Measurements from ENCODE around the gene ARHGAP10.

ARHGAP10 gene

GRCh38 chr4:147791865-147792264 is 60.0 kb downstream of the ARHGAP10 start:
- H3K4me2 ChIP-seq (ENCODE audit: low read length): no peak overlapping the region
- no peak for TF ChIP-seq EZH2phosphoT487 (IDR thresholded peaks at IDR 0.05; ENCODE audit: borderline replicate concordance, low read length)
- TF ChIP-seq, protein P1, sequence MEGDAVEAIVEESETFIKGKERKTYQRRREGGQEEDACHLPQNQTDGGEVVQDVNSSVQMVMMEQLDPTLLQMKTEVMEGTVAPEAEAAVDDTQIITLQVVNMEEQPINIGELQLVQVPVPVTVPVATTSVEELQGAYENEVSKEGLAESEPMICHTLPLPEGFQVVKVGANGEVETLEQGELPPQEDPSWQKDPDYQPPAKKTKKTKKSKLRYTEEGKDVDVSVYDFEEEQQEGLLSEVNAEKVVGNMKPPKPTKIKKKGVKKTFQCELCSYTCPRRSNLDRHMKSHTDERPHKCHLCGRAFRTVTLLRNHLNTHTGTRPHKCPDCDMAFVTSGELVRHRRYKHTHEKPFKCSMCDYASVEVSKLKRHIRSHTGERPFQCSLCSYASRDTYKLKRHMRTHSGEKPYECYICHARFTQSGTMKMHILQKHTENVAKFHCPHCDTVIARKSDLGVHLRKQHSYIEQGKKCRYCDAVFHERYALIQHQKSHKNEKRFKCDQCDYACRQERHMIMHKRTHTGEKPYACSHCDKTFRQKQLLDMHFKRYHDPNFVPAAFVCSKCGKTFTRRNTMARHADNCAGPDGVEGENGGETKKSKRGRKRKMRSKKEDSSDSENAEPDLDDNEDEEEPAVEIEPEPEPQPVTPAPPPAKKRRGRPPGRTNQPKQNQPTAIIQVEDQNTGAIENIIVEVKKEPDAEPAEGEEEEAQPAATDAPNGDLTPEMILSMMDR (IDR thresholded peaks at IDR 0.05; ENCODE audit: low read depth, low read length, poor library complexity, severe bottlenecking): no peak
- H3K27ac ChIP-seq (ENCODE audit: low read depth, low read length): no peak overlapping the region
- H3K36me3 ChIP-seq (ENCODE audit: control insufficient read depth, low read length): no peaks in the 10 kb centered on the region
- no peaks in the 10 kb centered on the region for H3K79me2 ChIP-seq (ENCODE audit: control insufficient read depth, low read length)
- H3F3A ChIP-seq (ENCODE audit: control insufficient read depth, insufficient read depth): no peaks in the 10 kb centered on the region
- no peak overlapping the region for H3K4me3 ChIP-seq (ENCODE audit: low read length)
- no peaks in the 10 kb centered on the region for H3K4me1 ChIP-seq (ENCODE audit: control insufficient read depth, low read length)
- H3K9me2 ChIP-seq (replicated peaks; ENCODE audit: control insufficient read depth, low read length): no peaks in the 10 kb centered on the region
- H3K9me3 ChIP-seq (ENCODE audit: control insufficient read depth, insufficient read depth, low read length): no peaks in the 10 kb centered on the region
- no peaks in the 10 kb centered on the region for H3K27me3 ChIP-seq (ENCODE audit: control insufficient read depth, low read length)
- no peaks in the 10 kb centered on the region for H4K20me1 ChIP-seq (ENCODE audit: control insufficient read depth, insufficient read depth, low read depth, low read length)

DNA sequence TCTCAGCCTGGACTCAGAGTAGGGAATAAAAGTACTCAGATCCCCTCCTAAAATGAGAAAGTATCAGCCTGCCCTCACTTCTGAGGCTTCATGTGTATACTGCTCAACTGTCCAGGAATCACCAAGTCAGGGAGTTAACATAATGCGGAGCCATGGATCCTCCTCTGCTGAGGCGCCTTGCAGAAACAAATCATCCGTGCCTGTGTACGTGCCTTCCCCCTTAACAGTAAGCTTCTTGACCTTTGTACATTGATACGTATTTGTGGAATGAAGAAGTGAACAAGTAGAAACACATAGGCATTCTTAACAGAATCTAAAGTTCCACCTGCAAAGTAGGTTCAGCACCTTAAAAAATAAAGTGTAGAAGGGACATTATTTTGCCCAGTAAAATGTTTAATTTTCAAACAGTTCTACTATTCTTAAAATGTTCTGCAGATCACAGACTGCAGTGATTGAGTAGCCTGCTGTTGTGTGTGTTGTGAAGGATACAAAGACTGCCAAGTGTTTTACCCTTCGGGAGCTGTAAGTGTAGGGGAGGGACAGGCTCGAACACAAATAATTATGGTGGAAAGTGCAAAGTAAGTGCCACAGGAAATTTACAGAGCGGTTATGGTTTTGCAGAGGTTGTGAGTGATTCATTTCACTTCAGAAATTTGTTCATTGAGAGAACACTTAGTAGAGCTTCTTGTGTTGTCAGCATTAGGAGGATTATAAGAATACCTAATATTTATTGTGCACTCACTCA is 61.9 kb downstream of the ARHGAP10 start:
- no peaks in the 10 kb centered on the region for H3K9me2 ChIP-seq (replicated peaks; ENCODE audit: control insufficient read depth, low read length)
- H3F3A ChIP-seq (ENCODE audit: control insufficient read depth, insufficient read depth): no peaks in the 10 kb centered on the region
- no peak overlapping the region for H3K4me3 ChIP-seq (ENCODE audit: low read length)
- no peak for TF ChIP-seq EZH2phosphoT487 (IDR thresholded peaks at IDR 0.05; ENCODE audit: borderline replicate concordance, low read length)
- TF ChIP-seq, protein P1 (IDR thresholded peaks at IDR 0.05; ENCODE audit: low read depth, low read length, poor library complexity, severe bottlenecking): no peak
- H3K27me3 ChIP-seq (ENCODE audit: control insufficient read depth, low read length): no peaks in the 10 kb centered on the region
- H3K9me3 ChIP-seq (ENCODE audit: control insufficient read depth, insufficient read depth, low read length): no peaks in the 10 kb centered on the region
- H3K27ac ChIP-seq (ENCODE audit: low read depth, low read length): no peak overlapping the region
- H3K36me3 ChIP-seq (ENCODE audit: control insufficient read depth, low read length): no peaks in the 10 kb centered on the region
- no peak overlapping the region for H3K4me2 ChIP-seq (ENCODE audit: low read length)
- H4K20me1 ChIP-seq (ENCODE audit: control insufficient read depth, insufficient read depth, low read depth, low read length): no peaks in the 10 kb centered on the region
- H3K4me1 ChIP-seq (ENCODE audit: control insufficient read depth, low read length): no peaks in the 10 kb centered on the region
- H3K79me2 ChIP-seq (ENCODE audit: control insufficient read depth, low read length): no peaks in the 10 kb centered on the region

DNA sequence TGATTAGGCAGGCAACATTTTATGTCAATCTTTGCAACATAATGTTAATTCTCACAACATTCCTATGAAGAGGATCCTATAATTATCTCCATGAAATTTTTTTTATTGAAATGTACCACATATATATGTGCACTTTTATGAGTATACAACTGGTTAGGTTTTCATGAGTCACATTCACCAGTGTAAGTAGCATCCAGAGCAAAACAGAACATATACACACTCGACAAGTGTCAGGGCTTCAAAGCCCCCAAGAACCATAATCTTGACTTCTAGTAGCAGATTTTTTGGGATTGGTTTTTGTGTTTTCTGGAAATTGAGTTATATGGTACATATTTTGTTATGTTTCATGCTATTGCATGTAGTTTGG is 62.4 kb downstream of the ARHGAP10 start:
- H3K27me3 ChIP-seq (ENCODE audit: control insufficient read depth, low read length): no peaks in the 10 kb centered on the region
- H3F3A ChIP-seq (ENCODE audit: control insufficient read depth, insufficient read depth): no peaks in the 10 kb centered on the region
- no peaks in the 10 kb centered on the region for H3K79me2 ChIP-seq (ENCODE audit: control insufficient read depth, low read length)
- H3K27ac ChIP-seq (ENCODE audit: low read depth, low read length): no peak overlapping the region
- no peaks in the 10 kb centered on the region for H3K4me1 ChIP-seq (ENCODE audit: control insufficient read depth, low read length)
- no peak overlapping the region for H3K4me2 ChIP-seq (ENCODE audit: low read length)
- no peaks in the 10 kb centered on the region for H4K20me1 ChIP-seq (ENCODE audit: control insufficient read depth, insufficient read depth, low read depth, low read length)
- no peak for TF ChIP-seq EZH2phosphoT487 (IDR thresholded peaks at IDR 0.05; ENCODE audit: borderline replicate concordance, low read length)
- TF ChIP-seq, protein P1 (IDR thresholded peaks at IDR 0.05; ENCODE audit: low read depth, low read length, poor library complexity, severe bottlenecking): no peak
- H3K4me3 ChIP-seq (ENCODE audit: low read length): no peak overlapping the region
- H3K9me2 ChIP-seq (replicated peaks; ENCODE audit: control insufficient read depth, low read length): no peaks in the 10 kb centered on the region
- H3K36me3 ChIP-seq (ENCODE audit: control insufficient read depth, low read length): no peaks in the 10 kb centered on the region
- no peaks in the 10 kb centered on the region for H3K9me3 ChIP-seq (ENCODE audit: control insufficient read depth, insufficient read depth, low read length)
